HL-60 (cell line): ENCODE measurements around the gene GLYATL3.

Experiments
- DNase-seq, 2 experiments: peaks; one replicate each; pipeline ENCODE4 v3.0.0-alpha.2; 2010 to 2020; ENCODE audit warnings: low read depth in 1 of 2, low spot score in 1 of 2
- H3K27ac ChIP-seq: fragments of 250-450 bp; sonication (Bioruptor Pico); replicated peaks from 2 replicates; pipeline ENCODE4 v1.5.1; 2020; ENCODE audit warnings: mild to moderate bottlenecking, moderate library complexity
- H3K27me3 ChIP-seq: fragments of 250-450 bp; sonication (Bioruptor Pico); 2 replicates; pipeline ENCODE4 v1.5.1; 2021; ENCODE audit warnings: mild to moderate bottlenecking, moderate library complexity; ENCODE audit not compliant: insufficient read depth, poor library complexity, severe bottlenecking
- H3K4me3 ChIP-seq: replicated peaks from 2 replicates; pipeline ENCODE4 v1.5.1; 2011; ENCODE audit warnings: mild to moderate bottlenecking, control low read depth, low read length; ENCODE audit not compliant: insufficient read depth
- GABPA ChIP-seq: IDR thresholded peaks from 2 replicates; pipeline ENCODE4 v1.6.1; 2012; ENCODE audit warnings: low read depth
- POLR2AphosphoS5 ChIP-seq: IDR thresholded peaks from 2 replicates; pipeline ENCODE4 v1.6.1; 2012; ENCODE audit warnings: low read depth
- SPI1 ChIP-seq: IDR thresholded peaks from 2 replicates; pipeline ENCODE4 v1.6.1; 2012; ENCODE audit warnings: low read depth, mild to moderate bottlenecking, borderline replicate concordance
- TF ChIP-seq, protein P1 (sequence below): IDR thresholded peaks from 2 replicates; pipeline ENCODE4 v1.6.1; 2012; ENCODE audit warnings: low read depth; ENCODE audit not compliant: insufficient replicate concordance
- TF ChIP-seq, protein P2 (sequence below): IDR thresholded peaks from one replicate; pipeline ENCODE4 v1.5.1; 2011; ENCODE audit warnings: low read length, control low read depth, inconsistent platforms; ENCODE audit not compliant: insufficient read depth

GLYATL3 gene

DNA sequence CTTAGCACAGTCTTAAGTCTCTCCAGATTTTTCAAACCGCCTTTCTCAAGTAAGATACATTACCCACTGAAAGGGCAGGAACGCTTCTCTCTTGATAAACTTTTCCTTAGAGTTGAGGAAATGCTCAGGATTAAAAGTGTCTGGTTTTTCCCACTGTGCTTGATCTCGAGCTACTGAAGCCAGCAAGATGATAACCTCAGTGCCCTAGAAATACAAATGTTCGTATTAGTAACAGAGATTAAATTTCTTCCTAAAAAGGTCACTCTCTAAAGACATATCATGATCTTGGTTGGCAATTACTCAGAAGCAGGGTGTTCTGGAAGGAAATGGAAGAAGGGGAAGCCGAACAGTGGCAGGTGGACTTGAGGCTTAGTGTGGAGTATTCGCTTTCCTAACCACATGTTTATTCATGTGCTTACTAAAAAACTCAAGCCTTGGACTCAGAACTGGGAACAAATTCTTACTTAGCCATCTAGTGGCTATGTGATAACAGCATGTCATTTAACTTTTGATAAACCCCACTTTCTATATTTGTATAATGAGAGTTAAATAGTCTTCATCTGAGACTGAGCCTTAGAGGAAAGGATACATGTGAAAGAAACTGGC, 70.9 kb downstream of the GLYATL3 start:
- no peak for DNase-seq
- Histone ChIP-seq H3K27ac (no peak overlapping the region), H3K27me3 (no peaks in the 10 kb centered on the region), H3K4me3 (no peak overlapping the region)
- TF ChIP-seq, protein P1, sequence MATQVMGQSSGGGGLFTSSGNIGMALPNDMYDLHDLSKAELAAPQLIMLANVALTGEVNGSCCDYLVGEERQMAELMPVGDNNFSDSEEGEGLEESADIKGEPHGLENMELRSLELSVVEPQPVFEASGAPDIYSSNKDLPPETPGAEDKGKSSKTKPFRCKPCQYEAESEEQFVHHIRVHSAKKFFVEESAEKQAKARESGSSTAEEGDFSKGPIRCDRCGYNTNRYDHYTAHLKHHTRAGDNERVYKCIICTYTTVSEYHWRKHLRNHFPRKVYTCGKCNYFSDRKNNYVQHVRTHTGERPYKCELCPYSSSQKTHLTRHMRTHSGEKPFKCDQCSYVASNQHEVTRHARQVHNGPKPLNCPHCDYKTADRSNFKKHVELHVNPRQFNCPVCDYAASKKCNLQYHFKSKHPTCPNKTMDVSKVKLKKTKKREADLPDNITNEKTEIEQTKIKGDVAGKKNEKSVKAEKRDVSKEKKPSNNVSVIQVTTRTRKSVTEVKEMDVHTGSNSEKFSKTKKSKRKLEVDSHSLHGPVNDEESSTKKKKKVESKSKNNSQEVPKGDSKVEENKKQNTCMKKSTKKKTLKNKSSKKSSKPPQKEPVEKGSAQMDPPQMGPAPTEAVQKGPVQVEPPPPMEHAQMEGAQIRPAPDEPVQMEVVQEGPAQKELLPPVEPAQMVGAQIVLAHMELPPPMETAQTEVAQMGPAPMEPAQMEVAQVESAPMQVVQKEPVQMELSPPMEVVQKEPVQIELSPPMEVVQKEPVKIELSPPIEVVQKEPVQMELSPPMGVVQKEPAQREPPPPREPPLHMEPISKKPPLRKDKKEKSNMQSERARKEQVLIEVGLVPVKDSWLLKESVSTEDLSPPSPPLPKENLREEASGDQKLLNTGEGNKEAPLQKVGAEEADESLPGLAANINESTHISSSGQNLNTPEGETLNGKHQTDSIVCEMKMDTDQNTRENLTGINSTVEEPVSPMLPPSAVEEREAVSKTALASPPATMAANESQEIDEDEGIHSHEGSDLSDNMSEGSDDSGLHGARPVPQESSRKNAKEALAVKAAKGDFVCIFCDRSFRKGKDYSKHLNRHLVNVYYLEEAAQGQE, result no peak
- TF ChIP-seq POLR2AphosphoS5, result no peak
- no peak for TF ChIP-seq SPI1
- no peak for TF ChIP-seq GABPA
- TF ChIP-seq, protein P2, sequence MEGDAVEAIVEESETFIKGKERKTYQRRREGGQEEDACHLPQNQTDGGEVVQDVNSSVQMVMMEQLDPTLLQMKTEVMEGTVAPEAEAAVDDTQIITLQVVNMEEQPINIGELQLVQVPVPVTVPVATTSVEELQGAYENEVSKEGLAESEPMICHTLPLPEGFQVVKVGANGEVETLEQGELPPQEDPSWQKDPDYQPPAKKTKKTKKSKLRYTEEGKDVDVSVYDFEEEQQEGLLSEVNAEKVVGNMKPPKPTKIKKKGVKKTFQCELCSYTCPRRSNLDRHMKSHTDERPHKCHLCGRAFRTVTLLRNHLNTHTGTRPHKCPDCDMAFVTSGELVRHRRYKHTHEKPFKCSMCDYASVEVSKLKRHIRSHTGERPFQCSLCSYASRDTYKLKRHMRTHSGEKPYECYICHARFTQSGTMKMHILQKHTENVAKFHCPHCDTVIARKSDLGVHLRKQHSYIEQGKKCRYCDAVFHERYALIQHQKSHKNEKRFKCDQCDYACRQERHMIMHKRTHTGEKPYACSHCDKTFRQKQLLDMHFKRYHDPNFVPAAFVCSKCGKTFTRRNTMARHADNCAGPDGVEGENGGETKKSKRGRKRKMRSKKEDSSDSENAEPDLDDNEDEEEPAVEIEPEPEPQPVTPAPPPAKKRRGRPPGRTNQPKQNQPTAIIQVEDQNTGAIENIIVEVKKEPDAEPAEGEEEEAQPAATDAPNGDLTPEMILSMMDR, result no peak

DNA sequence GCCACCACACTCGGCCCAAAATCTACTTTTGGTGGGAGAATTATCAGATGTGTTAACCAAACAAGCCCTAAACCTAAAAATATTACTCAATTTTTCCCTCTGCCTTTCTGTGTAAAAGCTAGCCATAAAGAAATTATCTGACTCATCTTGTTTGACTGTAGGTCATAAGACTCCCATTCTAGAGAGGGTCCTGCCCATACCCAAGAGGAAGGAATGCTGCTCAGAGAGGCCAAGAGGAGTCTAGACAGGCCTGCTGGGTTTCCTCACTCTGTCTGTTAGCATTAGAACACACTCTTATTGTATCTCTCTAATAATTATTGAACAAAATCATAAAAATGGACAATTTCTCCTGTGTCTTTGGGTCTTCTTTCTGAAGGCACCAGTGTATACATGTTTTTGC, 76.9 kb downstream of the GLYATL3 start:
- Histone ChIP-seq H3K27ac (no peak overlapping the region), H3K27me3 (no peaks in the 10 kb centered on the region), H3K4me3 (no peak overlapping the region)
- DNase-seq, result no peak
- TF ChIP-seq, protein P1, result no peak
- TF ChIP-seq SPI1 (no peak), POLR2AphosphoS5 (no peak), GABPA (no peak)
- TF ChIP-seq, protein P2, result no peak
